SK-N-SH (cell line): ENCODE measurements around the gene TTC28.

Experiments used
- CHD2 ChIP-seq: fragments of 150-350 bp; IDR thresholded peaks from 2 replicates; pipeline ENCODE4 v1.6.1; 2018; ENCODE audit warnings: low read length; ENCODE audit not compliant: partially characterized antibody
- FOSL2 ChIP-seq: IDR thresholded peaks from 2 replicates; pipeline ENCODE4 v1.4.0; 2012; ENCODE audit warnings: low read depth, mild to moderate bottlenecking, moderate library complexity, borderline replicate concordance
- GABPA ChIP-seq: IDR thresholded peaks from 2 replicates; pipeline ENCODE4 v1.4.0; 2012; ENCODE audit warnings: low read depth, mild to moderate bottlenecking
- POLR2AphosphoS5 ChIP-seq: IDR thresholded peaks from 2 replicates; pipeline ENCODE4 v1.6.1; 2012; ENCODE audit warnings: low read depth, low read length
- RAD21 ChIP-seq: IDR thresholded peaks from 2 replicates; pipeline ENCODE4 v1.6.1; 2012; ENCODE audit warnings: mild to moderate bottlenecking, low read length
- TAF1 ChIP-seq: IDR thresholded peaks from 2 replicates; pipeline ENCODE4 v1.6.1; 2012; ENCODE audit warnings: low read depth, mild to moderate bottlenecking, low read length, moderate library complexity, borderline replicate concordance
- TF ChIP-seq, protein P1 (sequence below): fragments of 200-600 bp; sonication (generic); IDR thresholded peaks from 2 replicates; pipeline ENCODE4 v1.6.1; 2017; ENCODE audit warnings: antibody characterized with exemption, mild to moderate bottlenecking, moderate library complexity
- TF ChIP-seq, protein P2 (sequence below): fragments of 150-350 bp; IDR thresholded peaks from 2 replicates; pipeline ENCODE4 v1.6.1; 2016; ENCODE audit warnings: mild to moderate bottlenecking, low read depth, low read length
- TF ChIP-seq, protein P3 (sequence below): IDR thresholded peaks from 2 replicates; pipeline ENCODE4; 2012
- TF ChIP-seq, protein P4 (sequence below): IDR thresholded peaks from 2 replicates; pipeline ENCODE4 v1.4.0; 2012; ENCODE audit warnings: low read depth

DNA sequence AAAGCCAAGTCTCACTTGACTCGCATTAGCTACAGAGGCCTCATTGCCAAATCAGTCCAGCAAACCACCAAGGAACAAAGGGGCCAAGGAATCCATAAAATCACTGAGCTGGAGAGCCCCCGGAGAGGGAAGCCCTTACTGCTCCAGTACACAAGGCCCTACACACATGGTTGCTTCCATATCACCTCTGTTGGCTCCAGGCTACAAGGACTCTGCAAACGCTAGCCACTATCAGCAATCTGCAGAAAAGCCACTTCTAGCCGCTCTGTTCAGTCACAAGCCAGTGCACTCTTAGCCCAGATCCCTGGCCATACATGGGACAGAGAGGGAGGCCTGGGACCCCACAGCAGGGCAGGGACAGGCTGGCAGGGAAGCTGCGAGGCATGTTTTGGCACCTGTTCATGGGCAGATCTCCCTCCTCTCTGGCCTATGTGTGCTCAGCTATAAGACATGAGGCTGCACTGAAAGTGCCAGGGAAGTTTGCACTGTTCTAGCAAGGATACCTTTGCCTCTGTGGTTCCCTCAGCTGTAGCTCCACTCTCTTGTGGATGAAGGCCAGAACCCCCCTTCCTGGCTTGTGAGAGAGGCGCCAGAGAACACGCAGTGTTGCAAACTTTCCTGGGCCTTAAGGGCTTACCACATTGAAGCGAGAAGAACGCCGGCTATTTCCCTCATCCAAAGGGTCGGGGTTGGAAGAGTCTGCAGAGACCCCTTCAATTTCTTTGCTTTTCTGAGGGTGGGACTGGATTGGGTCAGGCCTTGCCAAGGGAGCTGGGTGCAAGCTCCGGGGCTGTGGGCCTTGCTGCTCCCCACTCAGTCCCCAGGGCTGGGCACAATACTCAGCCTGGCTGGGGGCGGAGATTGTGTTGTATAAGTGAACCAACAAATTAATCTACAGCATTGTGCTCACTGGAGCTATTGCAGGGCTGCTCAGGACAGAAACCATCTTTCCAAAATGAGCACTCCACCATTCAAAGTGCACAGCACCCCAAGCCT, 651.9 kb downstream of the TTC28 start:
- TF ChIP-seq RAD21: peak; percentile 24; the same call in 1 of the 2 replicates
- TF ChIP-seq GABPA: no peak
- no peak for TF ChIP-seq TAF1
- TF ChIP-seq, protein P1, sequence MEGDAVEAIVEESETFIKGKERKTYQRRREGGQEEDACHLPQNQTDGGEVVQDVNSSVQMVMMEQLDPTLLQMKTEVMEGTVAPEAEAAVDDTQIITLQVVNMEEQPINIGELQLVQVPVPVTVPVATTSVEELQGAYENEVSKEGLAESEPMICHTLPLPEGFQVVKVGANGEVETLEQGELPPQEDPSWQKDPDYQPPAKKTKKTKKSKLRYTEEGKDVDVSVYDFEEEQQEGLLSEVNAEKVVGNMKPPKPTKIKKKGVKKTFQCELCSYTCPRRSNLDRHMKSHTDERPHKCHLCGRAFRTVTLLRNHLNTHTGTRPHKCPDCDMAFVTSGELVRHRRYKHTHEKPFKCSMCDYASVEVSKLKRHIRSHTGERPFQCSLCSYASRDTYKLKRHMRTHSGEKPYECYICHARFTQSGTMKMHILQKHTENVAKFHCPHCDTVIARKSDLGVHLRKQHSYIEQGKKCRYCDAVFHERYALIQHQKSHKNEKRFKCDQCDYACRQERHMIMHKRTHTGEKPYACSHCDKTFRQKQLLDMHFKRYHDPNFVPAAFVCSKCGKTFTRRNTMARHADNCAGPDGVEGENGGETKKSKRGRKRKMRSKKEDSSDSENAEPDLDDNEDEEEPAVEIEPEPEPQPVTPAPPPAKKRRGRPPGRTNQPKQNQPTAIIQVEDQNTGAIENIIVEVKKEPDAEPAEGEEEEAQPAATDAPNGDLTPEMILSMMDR: no peak
- TF ChIP-seq, protein P2, sequence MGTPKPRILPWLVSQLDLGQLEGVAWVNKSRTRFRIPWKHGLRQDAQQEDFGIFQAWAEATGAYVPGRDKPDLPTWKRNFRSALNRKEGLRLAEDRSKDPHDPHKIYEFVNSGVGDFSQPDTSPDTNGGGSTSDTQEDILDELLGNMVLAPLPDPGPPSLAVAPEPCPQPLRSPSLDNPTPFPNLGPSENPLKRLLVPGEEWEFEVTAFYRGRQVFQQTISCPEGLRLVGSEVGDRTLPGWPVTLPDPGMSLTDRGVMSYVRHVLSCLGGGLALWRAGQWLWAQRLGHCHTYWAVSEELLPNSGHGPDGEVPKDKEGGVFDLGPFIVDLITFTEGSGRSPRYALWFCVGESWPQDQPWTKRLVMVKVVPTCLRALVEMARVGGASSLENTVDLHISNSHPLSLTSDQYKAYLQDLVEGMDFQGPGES: no peak
- no peak for TF ChIP-seq FOSL2
- no peak for TF ChIP-seq CHD2
- TF ChIP-seq POLR2AphosphoS5: no peak
- TF ChIP-seq, protein P3, sequence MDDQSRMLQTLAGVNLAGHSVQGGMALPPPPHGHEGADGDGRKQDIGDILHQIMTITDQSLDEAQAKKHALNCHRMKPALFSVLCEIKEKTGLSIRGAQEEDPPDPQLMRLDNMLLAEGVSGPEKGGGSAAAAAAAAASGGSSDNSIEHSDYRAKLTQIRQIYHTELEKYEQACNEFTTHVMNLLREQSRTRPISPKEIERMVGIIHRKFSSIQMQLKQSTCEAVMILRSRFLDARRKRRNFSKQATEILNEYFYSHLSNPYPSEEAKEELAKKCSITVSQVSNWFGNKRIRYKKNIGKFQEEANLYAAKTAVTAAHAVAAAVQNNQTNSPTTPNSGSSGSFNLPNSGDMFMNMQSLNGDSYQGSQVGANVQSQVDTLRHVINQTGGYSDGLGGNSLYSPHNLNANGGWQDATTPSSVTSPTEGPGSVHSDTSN: no peak
- TF ChIP-seq, protein P4, sequence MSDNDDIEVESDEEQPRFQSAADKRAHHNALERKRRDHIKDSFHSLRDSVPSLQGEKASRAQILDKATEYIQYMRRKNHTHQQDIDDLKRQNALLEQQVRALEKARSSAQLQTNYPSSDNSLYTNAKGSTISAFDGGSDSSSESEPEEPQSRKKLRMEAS: no peak
